SJCRH30 (cell line): ENCODE measurements around the gene ANKS1A. TPM values are rescaled to one million over a fixed set of nuclear protein-coding genes. Genes with fewer than 3 reads are reported as not detected.
"Not testable (repeated sequence)": the region's sequence is repeated elsewhere in the genome, so short reads cannot be mapped to it uniquely, and the experiment has no call there.

Source experiments
- DNase-seq, 2 experiments: peaks; one replicate each; pipeline ENCODE4 v3.0.0-alpha.2; 2015 to 2020
- H3K27ac ChIP-seq: fragments of 250-450 bp; sonication (Bioruptor Pico); 2 replicates; pipeline ENCODE4 v1.5.1; 2020; ENCODE audit warnings: mild to moderate bottlenecking, moderate library complexity
- H3K27me3 ChIP-seq: fragments of 250-450 bp; sonication (Bioruptor Pico); 2 replicates; pipeline ENCODE4 v1.5.1; 2020; ENCODE audit warnings: mild to moderate bottlenecking, moderate library complexity
- H3K36me3 ChIP-seq: fragments of 250-450 bp; sonication (Bioruptor Pico); 2 replicates; pipeline ENCODE4 v1.5.1; 2020; ENCODE audit warnings: mild to moderate bottlenecking, moderate library complexity
- H3K4me1 ChIP-seq: fragments of 250-450 bp; sonication (Bioruptor Pico); 2 replicates; pipeline ENCODE4 v1.5.1; 2020; ENCODE audit warnings: mild to moderate bottlenecking, moderate library complexity
- H3K4me3 ChIP-seq: fragments of 250-450 bp; sonication (Bioruptor Pico); 2 replicates; pipeline ENCODE4 v1.5.1; 2020; ENCODE audit warnings: mild to moderate bottlenecking, moderate library complexity
- H3K9me3 ChIP-seq: fragments of 250-450 bp; sonication (Bioruptor Pico); replicated peaks from 2 replicates; pipeline ENCODE4 v1.5.1; 2020; ENCODE audit warnings: mild to moderate bottlenecking, moderate library complexity
- total RNA-seq: library from RNA; depleted of rRNA; stranded (reverse); fragments of >200 nt; shearing (Covaris generic); gene quantifications from 2 replicates; pipeline ENCODE4 v1.2.3, GENCODE V29; 2014

Gene ANKS1A
- total RNA-seq, 1 experiment from 2014 or later, result 18.2 TPM

- Histone ChIP-seq H3K36me3 (peaks cover 10% of the 10 kb centered on the region), H3K4me3 (no peak overlapping the region), H3K27ac (no peak overlapping the region), H3K9me3 (no peaks in the 10 kb centered on the region), H3K4me1 (no peaks in the 10 kb centered on the region), H3K27me3 (no peaks in the 10 kb centered on the region)
- no peak for DNase-seq
These were observed 17.2 kb upstream of the ANKS1A start for GRCh38 chr6:34871853-34872252.

DNA sequence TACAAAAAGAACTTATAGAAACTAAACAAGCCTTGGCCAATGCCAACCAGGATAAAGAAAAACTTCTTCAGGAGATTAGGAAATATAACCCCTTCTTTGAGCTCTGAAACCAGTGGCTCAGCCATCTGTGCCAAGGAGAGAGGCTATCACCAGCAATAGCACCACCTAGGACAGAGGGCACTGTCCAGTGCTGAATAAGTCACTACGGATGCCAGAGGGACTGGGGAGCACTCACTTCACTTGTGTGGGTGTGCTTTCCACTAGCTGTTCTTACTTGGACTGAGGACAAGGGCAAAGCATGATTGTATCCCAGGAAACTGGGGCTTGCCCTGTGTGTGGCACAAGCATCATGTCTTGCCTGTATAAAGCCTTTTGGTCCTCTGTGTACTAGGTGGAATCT is 16.7 kb upstream of the ANKS1A start:
- Histone ChIP-seq H3K9me3 (no peaks in the 10 kb centered on the region), H3K4me1 (no peaks in the 10 kb centered on the region), H3K27me3 (no peaks in the 10 kb centered on the region), H3K27ac (no peak overlapping the region), H3K36me3 (peaks cover 12% of the 10 kb centered on the region), H3K4me3 (no peak overlapping the region)
- no peak for DNase-seq

DNA sequence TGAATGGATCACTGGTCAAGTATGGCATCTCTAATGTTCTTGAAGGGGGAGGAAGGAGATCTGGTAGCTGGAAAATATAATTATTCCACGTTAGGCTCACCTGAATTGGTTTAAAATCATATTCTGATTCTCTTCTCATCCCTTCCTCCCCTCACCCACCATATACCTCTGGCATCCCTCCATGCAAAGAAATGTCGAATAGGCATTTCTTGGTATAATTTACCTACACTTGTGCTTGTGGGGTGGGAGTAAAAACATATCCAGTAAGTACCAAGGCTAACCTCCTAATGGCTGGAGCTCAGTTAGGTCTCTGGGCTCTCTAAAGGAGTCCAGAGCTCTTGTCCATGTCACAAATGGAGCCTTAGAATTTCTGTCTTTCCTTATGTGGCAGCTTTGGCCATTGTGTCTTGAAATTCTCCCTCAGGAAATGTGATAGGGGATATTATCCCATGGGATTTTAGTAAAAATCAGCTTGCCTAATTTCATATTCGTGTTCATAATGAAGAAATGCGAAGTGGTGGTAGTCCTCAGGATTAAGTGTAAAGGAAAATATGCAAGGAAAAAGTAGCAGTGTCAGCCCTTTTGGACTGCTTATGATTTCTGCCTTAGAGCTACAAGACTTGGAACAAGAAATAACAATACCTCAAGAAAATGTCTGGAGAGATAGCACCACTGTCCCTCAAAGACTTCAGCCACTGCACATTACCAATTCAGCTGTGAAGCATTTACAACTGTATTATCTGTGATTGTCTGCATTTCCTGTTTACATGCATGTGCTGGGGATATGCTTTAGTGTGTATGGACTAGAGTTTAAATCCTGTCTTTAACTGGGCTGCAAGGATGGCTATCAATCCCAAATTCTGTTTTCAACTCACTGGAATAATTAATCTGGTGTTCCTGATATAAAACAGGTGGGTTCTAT is 13.5 kb upstream of the ANKS1A start:
- Histone ChIP-seq H3K36me3 (peaks cover 37% of the 10 kb centered on the region), H3K27ac (no peak overlapping the region), H3K9me3 (no peaks in the 10 kb centered on the region), H3K4me1 (no peaks in the 10 kb centered on the region), H3K4me3 (no peak overlapping the region), H3K27me3 (no peaks in the 10 kb centered on the region)
- no peak for DNase-seq

- Histone ChIP-seq H3K4me1 (no peaks in the 10 kb centered on the region), H3K9me3 (no peaks in the 10 kb centered on the region), H3K4me3 (no peak overlapping the region), H3K36me3 (peaks cover 44% of the 10 kb centered on the region), H3K27me3 (no peaks in the 10 kb centered on the region), H3K27ac (no peak overlapping the region)
- no peak for DNase-seq
These were observed 12.6 kb upstream of the ANKS1A start for GRCh38 chr6:34876472-34876871.

GRCh38 chr6:34877259-34877658 is 11.8 kb upstream of the ANKS1A start:
- H3K36me3 ChIP-seq, result peaks cover 47% of the 10 kb centered on the region
- DNase-seq, result no peak
- no peaks in the 10 kb centered on the region for H3K9me3 ChIP-seq
- H3K27me3 ChIP-seq, result no peaks in the 10 kb centered on the region
- H3K4me1 ChIP-seq, result no peaks in the 10 kb centered on the region
- H3K4me3 ChIP-seq, result no peak overlapping the region
- H3K27ac ChIP-seq, result no peak overlapping the region

GRCh38 chr6:34877869-34878485 is 11.1 kb upstream of the ANKS1A start:
- Histone ChIP-seq H3K27ac (no peak overlapping the region), H3K36me3 (peaks cover 47% of the 10 kb centered on the region), H3K4me3 (no peak overlapping the region), H3K9me3 (no peaks in the 10 kb centered on the region), H3K27me3 (no peaks in the 10 kb centered on the region), H3K4me1 (no peaks in the 10 kb centered on the region)
- no peak for DNase-seq

- not testable (repeated sequence) for H3K27me3 ChIP-seq, DNase-seq, H3K4me1 ChIP-seq, H3K4me3 ChIP-seq, H3K27ac ChIP-seq, H3K9me3 ChIP-seq
- peaks cover 26% of the 10 kb centered on the region for H3K36me3 ChIP-seq
These were observed 5.0 kb upstream of the ANKS1A start for GRCh38 chr6:34884073-34884472.

DNA sequence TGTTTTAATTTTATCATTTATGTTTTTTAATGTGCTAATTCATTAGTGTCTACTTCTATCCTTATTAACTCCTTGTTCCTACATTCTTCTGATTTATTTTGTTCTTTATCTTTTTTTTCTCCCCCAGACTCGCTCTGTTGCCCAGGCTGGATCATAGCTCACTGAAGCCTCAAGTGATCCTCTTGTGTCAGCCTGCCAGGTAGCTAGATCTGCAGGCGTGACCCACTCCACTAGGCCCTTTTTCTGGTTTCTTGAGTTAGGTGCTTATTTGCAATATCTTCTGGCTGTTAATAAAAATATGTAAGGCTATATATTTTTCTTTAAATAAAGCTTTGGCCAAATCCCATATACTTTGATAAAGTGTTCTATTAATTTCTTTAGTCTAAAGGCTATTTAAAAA is 4.1 kb upstream of the ANKS1A start:
- no peaks in the 10 kb centered on the region for H3K27me3 ChIP-seq
- H3K9me3 ChIP-seq, result no peaks in the 10 kb centered on the region
- H3K36me3 ChIP-seq, result peaks cover 20% of the 10 kb centered on the region
- no peak for DNase-seq
- no peak overlapping the region for H3K4me3 ChIP-seq
- no peak overlapping the region for H3K27ac ChIP-seq
- H3K4me1 ChIP-seq, result no peaks in the 10 kb centered on the region; the same call in 1 of the 2 replicates

DNA sequence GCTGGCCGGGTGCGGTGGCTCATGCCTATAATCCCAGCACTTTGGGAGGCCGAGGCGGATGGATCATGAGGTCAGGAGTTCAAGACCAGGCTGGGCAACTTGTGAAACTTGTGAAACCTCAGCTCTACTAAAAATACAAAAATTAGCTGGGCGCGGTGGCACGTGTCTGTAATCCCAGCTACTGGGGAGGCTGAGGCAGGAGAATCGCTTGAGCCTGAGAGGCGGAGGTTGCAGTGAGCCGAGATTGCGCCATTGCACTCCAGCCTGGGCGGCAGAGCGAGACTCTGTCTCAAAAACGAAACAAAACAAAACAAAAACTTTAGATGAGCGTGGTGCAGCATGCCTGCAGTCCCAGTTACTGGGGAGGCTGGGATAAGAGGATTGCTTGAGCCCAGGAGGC is 3.2 kb upstream of the ANKS1A start:
- H3K9me3 ChIP-seq, H3K27ac ChIP-seq, H3K4me1 ChIP-seq, H3K4me3 ChIP-seq, DNase-seq, H3K27me3 ChIP-seq: not testable (repeated sequence)
- peaks cover 13% of the 10 kb centered on the region for H3K36me3 ChIP-seq

GRCh38 chr6:34887753-34888513 is 1.1 kb upstream of the ANKS1A start, which contains the start of gene TAF11:
TSS of gene TAF11 (minus strand) at chr6:34888042. CDS start at chr6:34887957, 85 bp downstream.
- Histone ChIP-seq H3K27me3 (no peaks in the 10 kb centered on the region), H3K9me3 (no peaks in the 10 kb centered on the region), H3K4me1 (no peaks in the 10 kb centered on the region; the same call in 1 of the 2 replicates), H3K36me3 (peaks cover 4% of the 10 kb centered on the region; the same call in 1 of the 2 replicates), H3K27ac (peak within 1 kb of the TSS; percentile 66), H3K4me3 (peak within 1 kb of the TSS; percentile 90)
- peak; percentile 94 to 96 for DNase-seq

DNA sequence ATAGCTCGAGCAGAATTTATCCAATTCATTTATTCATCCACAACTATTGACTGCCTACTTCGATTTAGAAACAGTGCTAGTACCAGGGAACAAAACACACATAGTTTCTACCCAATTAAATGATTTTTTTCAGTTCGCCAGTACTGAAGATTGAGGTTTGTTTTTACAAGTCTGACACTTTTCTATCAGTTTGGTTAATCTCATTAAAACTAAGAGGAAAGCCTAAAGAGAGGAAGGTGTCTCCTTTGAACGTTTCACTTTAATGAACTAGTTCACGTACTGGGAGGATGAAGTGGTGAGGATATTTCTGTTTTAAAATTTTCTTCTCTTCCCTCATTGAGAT is 570 bp upstream of the ANKS1A start:
- H3K9me3 ChIP-seq, result no peaks in the 10 kb centered on the region
- no peak for DNase-seq

DNA sequence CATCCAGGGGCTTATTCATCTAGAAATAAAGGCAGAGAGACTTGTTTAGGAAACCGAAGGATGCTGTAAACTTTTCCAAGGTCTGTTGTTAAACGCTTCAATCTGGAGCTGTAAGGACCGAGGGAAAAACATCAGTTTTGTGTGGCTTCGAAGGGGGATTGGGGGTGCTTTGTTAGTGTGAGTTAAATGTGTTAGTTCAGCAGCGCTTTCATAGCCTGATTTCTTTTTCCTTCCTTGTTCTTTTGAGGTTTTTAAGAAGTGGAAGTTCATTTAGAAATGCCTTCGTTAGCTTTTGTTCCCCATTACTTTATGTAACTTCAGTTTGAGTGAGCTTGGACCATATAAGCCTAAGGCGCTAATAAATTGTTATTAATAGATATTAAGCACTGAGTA is 1.5 kb downstream of the ANKS1A start:
- DNase-seq, result no peak
- Histone ChIP-seq H3K4me3 (no peak overlapping the region), H3K9me3 (no peaks in the 10 kb centered on the region), H3K36me3 (no peaks in the 10 kb centered on the region), H3K27me3 (no peaks in the 10 kb centered on the region), H3K4me1 (no peaks in the 10 kb centered on the region; the same call in 1 of the 2 replicates), H3K27ac (no peak overlapping the region)

More for the DNA sequence above, 570 bp upstream of the ANKS1A start:
- Histone ChIP-seq H3K4me1 (no peaks in the 10 kb centered on the region; the same call in 1 of the 2 replicates), H3K27me3 (no peaks in the 10 kb centered on the region), H3K27ac (peak overlapping the region; percentile 66), H3K4me3 (peak overlapping the region; percentile 90), H3K36me3 (peaks cover 4% of the 10 kb centered on the region; the same call in 1 of the 2 replicates)

DNA sequence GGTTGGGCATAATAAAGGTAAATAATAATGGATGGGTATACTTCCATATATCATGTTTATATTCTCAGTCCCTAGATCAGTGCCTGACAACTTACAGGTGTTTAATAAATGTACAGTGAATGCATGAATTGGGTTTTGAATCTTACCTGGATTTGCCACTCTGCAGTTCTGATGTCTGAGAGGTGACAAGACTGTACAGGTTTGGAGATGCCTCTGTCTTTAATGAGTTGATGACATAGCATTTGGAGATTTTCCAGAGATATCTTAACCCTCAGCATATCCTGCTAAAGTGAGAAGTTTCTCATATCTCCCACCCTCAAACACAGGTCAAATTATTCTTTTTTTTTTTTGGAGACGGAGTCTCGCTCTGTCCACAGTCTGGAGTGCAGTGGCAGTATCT is 2.2 kb downstream of the ANKS1A start:
- no peaks in the 10 kb centered on the region for H3K27me3 ChIP-seq
- H3K9me3 ChIP-seq, result no peaks in the 10 kb centered on the region
- no peak for DNase-seq
- H3K27ac ChIP-seq, result no peak overlapping the region
- no peaks in the 10 kb centered on the region for H3K36me3 ChIP-seq
- no peak overlapping the region for H3K4me3 ChIP-seq
- no peaks in the 10 kb centered on the region; the same call in 1 of the 2 replicates for H3K4me1 ChIP-seq

DNA sequence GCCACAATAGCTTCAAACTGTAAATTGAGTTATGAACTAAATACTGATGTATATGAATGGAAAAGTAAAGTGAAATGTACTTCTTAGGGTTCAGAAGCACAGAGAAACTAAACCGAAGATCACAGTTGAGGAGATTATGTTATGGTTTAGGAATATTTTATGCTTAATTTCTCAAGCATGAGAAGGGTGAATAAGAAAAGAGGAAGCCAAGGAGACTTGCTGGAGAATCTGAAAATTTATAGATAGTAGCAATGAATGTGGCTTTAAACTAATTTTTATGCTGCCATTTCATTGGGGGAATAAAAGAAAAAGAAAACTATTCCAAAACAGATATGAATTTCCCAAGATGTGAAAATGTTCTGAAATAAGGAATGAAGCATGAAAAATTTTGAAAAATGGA is 5.6 kb downstream of the ANKS1A start:
- Histone ChIP-seq H3K36me3 (no peaks in the 10 kb centered on the region), H3K4me1 (peaks cover 10% of the 10 kb centered on the region), H3K4me3 (no peak overlapping the region), H3K9me3 (no peaks in the 10 kb centered on the region), H3K27ac (no peak overlapping the region), H3K27me3 (no peaks in the 10 kb centered on the region)
- DNase-seq, result no peak

- H3K4me3 ChIP-seq, result no peak overlapping the region
- H3K27ac ChIP-seq, result no peak overlapping the region
- peak in 1 of 2 experiments; percentile 11 for DNase-seq
- H3K9me3 ChIP-seq, result no peaks in the 10 kb centered on the region
- no peaks in the 10 kb centered on the region for H3K27me3 ChIP-seq
- H3K4me1 ChIP-seq, result peaks cover 10% of the 10 kb centered on the region
- no peaks in the 10 kb centered on the region for H3K36me3 ChIP-seq
These were observed 8.1 kb downstream of the ANKS1A start for GRCh38 chr6:34897130-34897529.
